B cell (primary cell): Measurements from ENCODE around the gene CCDC171. TPM values are rescaled to one million over a fixed set of nuclear protein-coding genes. Genes with fewer than 3 reads are reported as not detected.

Experiments
- ATAC-seq: fragments of 200-7000 bp; cut with Tn5 transposase; one replicate; pipeline ENCODE4 v1.10.0; 2021; ENCODE audit warnings: low read depth, mild to moderate bottlenecking, moderate number of reproducible peaks, moderate library complexity
- CTCF ChIA-PET: fragments of 350-600 bp; sonication (Branson Sonifier 250); formaldehyde crosslinking; loops from one replicate; lab custom pipeline; 2021; ENCODE audit warnings: antibody characterized with exemption, inconsistent platforms; lab: Charles Lee
- POLR2A ChIA-PET: fragments of 350-600 bp; sonication (Branson Sonifier 250); formaldehyde crosslinking; loops from one replicate; lab custom pipeline; 2021; ENCODE audit warnings: antibody characterized with exemption; lab: Charles Lee
- DNase-seq: peaks from one replicate; pipeline ENCODE4 v3.0.0; 2013
- H2AFZ ChIP-seq: 2 replicates; pipeline ENCODE4 v1.6.1; 2012; ENCODE audit warnings: mild to moderate bottlenecking, low read depth, low read length; ENCODE audit not compliant: insufficient read depth, poor library complexity, severe bottlenecking
- H3K27ac ChIP-seq, 2 donors: 1 replicate in 1 of 2; 2 replicates in 1 of 2; pipeline ENCODE4 v1.5.1; 2012 to 2013; ENCODE audit warnings: low read length in 2 of 2, mild to moderate bottlenecking in 2 of 2, moderate library complexity in 1 of 2
- H3K27me3 ChIP-seq, 4 experiments: fragments of 200-600 bp in 1 of 4; sonication (generic) in 1 of 4; replicated peaks in 1 of 4; 1 replicate in 2 of 4; 2 replicates in 2 of 4; pipeline versions ENCODE4 v1.6.1 to v1.7.0; 2013 to 2016; ENCODE audit warnings: low read length in 3 of 4, mild to moderate bottlenecking in 2 of 4, mixed read lengths in 1 of 4, moderate library complexity in 1 of 4; ENCODE audit not compliant: insufficient read depth in 4 of 4, control insufficient read depth in 3 of 4; ENCODE audit errors: control extremely low read depth in 1 of 4
- H3K36me3 ChIP-seq, 2 experiments: replicated peaks in 1 of 2; 1 replicate in 1 of 2; 2 replicates in 1 of 2; pipeline versions ENCODE4 v1.6.1 to v1.7.1; 2013; ENCODE audit warnings: low read length in 1 of 2; ENCODE audit not compliant: insufficient read depth in 2 of 2, control insufficient read depth in 1 of 2; ENCODE audit errors: control extremely low read depth in 1 of 2, extremely low read depth in 1 of 2
- H3K4me1 ChIP-seq, 2 donors: fragments of 200-600 bp in 1 of 2; sonication (generic) in 1 of 2; 1 replicate in 1 of 2; 2 replicates in 1 of 2; pipeline versions ENCODE4 v1.5.1 to v1.6.1; 2013 to 2017; ENCODE audit warnings: low read length in 2 of 2; ENCODE audit not compliant: control insufficient read depth in 2 of 2, insufficient read depth in 2 of 2
- H3K4me2 ChIP-seq: replicated peaks from 2 replicates; pipeline ENCODE3; 2012; ENCODE audit warnings: mild to moderate bottlenecking, low read depth, low read length; ENCODE audit not compliant: poor library complexity, severe bottlenecking
- H3K4me3 ChIP-seq, 5 experiments: fragments of 200-600 bp in 1 of 5; sonication (generic) in 1 of 5; 1 replicate in 3 of 5; 2 replicates in 2 of 5; pipeline versions ENCODE4 v1.5.1 to v1.7.0; 2011 to 2016; ENCODE audit warnings: low read length in 4 of 5, mild to moderate bottlenecking in 4 of 5, low read depth in 2 of 5, control low read depth in 1 of 5, moderate library complexity in 1 of 5; ENCODE audit not compliant: insufficient read depth in 1 of 5; ENCODE audit errors: control extremely low read depth in 1 of 5, extremely low read depth in 1 of 5
- H3K79me2 ChIP-seq: fragments of 200-600 bp; sonication (generic); one replicate; pipeline ENCODE4 v1.6.0; 2016; ENCODE audit warnings: low read length; ENCODE audit not compliant: control insufficient read depth, insufficient read depth
- H3K9ac ChIP-seq: fragments of 200-600 bp; sonication (generic); 2 replicates; pipeline ENCODE4 v1.6.1; 2017; ENCODE audit warnings: mild to moderate bottlenecking, low read length, moderate library complexity
- H3K9me3 ChIP-seq, 3 donors: one replicate each; pipeline versions ENCODE4 v1.6.1 to v1.7.1; 2013; ENCODE audit warnings: low read length in 2 of 3; ENCODE audit not compliant: control insufficient read depth in 2 of 3, insufficient read depth in 1 of 3; ENCODE audit errors: control extremely low read depth in 1 of 3
- H4K20me1 ChIP-seq: 2 replicates; pipeline ENCODE4 v1.6.0; 2012; ENCODE audit warnings: mild to moderate bottlenecking, low read length; ENCODE audit not compliant: insufficient read depth, control insufficient read depth, poor library complexity, severe bottlenecking
- H3K27ac Mint-ChIP-seq: one replicate; pipeline ENCODE4 v1.8.0; 2021; ENCODE audit warnings: mixed read lengths
- H3K27me3 Mint-ChIP-seq: one replicate; pipeline ENCODE4 v1.8.0; 2021; ENCODE audit warnings: mixed read lengths
- H3K4me1 Mint-ChIP-seq: one replicate; pipeline ENCODE4 v1.8.0; 2021; ENCODE audit warnings: mixed read lengths
- H3K4me3 Mint-ChIP-seq: one replicate; pipeline ENCODE4 v1.8.0; 2021; ENCODE audit warnings: mixed read lengths
- H3K9me3 Mint-ChIP-seq: one replicate; pipeline ENCODE4 v1.8.0; 2022; ENCODE audit warnings: mixed read lengths; ENCODE audit not compliant: insufficient read depth
- EZH2 ChIP-seq: IDR thresholded peaks from 2 replicates; pipeline ENCODE4 v1.6.1; 2012; ENCODE audit warnings: borderline replicate concordance, low read depth, mild to moderate bottlenecking, moderate library complexity, low read length; ENCODE audit not compliant: insufficient read depth, poor library complexity, severe bottlenecking
- WGBS: methylation state at CpG from one replicate; pipeline ENCODE4 v1.1.5; 2013; ENCODE audit warnings: missing lambda C conversion rate; ENCODE audit not compliant: insufficient coverage; 5-methylcytosine and 5-hydroxymethylcytosine counted together
- intact Hi-C: fragments of 100-400 bp; cut with micrococcal nuclease; formaldehyde crosslinking; loops from one replicate; pipeline ENCODE4 v1.10.0; 2022
- polyA plus RNA-seq: library from polyadenylated mRNA; depleted of rRNA; stranded (reverse); fragments of >200 nt; gene quantifications from 2 replicates; pipeline ENCODE4 v1.2.3, GENCODE V29; 2012
- total RNA-seq, 2 donors: library from RNA; stranded (reverse); fragments of 120-200 nt in 1 of 2; gene quantifications; 1 replicate in 1 of 2; 2 replicates in 1 of 2; pipeline versions ENCODE4 v1.2.3 to v1.2.4, GENCODE V29; 2013 to 2022
- TF ChIP-seq, protein P1 (sequence below): fragments of 200-600 bp; IDR thresholded peaks from one replicate; pipeline ENCODE4 v1.8.0; 2022; ENCODE audit warnings: antibody characterized with exemption, mild to moderate bottlenecking

The CCDC171 gene
- total and polyA plus RNA-seq, 2 donors (not counting 1 experiment from before 2014, with no cell fraction given), result 0.22 to 6.3 TPM

DNA sequence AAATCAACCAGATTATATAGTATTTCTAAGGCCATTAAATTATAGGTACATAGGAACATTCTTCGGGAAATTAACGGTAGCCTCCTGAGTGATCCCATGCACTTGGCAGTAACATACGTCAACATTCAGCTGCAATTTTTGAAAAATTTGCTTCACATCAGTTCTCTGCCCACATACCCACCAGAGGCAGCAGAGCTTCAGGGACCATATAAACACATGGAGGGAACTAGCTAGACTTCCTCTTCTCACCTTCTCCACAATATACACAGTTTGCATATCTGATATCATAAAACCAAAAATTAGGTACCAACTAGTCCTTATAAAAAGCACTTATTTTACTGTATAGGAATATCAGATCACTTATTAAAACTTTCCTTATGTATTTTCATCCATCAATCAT is 46.9 kb upstream of the CCDC171 start:
- Mint-ChIP-seq H3K27ac (no peak overlapping the region), H3K4me3 (no peak overlapping the region), H3K27me3 (no peaks in the 10 kb centered on the region), H3K9me3 (no peaks in the 10 kb centered on the region), H3K4me1 (peaks cover 56% of the 10 kb centered on the region)
- no peak overlapping the region for H2AFZ ChIP-seq
- H3K27me3 ChIP-seq, result no peaks in the 10 kb centered on the region
- ChIA-PET CTCF (interaction anchor here (0.7 to 4.2 kb wide), 7 partner anchors 10 to 295 kb away, joined by 3 to 31 read pairs (median 3); partner anchors contain the start of gene CCDC171), POLR2A (no interaction called here)
- H3K9me3 ChIP-seq, result no peaks in the 10 kb centered on the region
- TF ChIP-seq, protein P1, sequence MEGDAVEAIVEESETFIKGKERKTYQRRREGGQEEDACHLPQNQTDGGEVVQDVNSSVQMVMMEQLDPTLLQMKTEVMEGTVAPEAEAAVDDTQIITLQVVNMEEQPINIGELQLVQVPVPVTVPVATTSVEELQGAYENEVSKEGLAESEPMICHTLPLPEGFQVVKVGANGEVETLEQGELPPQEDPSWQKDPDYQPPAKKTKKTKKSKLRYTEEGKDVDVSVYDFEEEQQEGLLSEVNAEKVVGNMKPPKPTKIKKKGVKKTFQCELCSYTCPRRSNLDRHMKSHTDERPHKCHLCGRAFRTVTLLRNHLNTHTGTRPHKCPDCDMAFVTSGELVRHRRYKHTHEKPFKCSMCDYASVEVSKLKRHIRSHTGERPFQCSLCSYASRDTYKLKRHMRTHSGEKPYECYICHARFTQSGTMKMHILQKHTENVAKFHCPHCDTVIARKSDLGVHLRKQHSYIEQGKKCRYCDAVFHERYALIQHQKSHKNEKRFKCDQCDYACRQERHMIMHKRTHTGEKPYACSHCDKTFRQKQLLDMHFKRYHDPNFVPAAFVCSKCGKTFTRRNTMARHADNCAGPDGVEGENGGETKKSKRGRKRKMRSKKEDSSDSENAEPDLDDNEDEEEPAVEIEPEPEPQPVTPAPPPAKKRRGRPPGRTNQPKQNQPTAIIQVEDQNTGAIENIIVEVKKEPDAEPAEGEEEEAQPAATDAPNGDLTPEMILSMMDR, result peak; percentile 63
- no peak for TF ChIP-seq EZH2
- no peak overlapping the region for H3K9ac ChIP-seq
- H3K4me1 ChIP-seq, result peaks cover 7 to 23% of the 10 kb centered on the region in 2 donors
- H3K4me3 ChIP-seq, result no peak overlapping the region
- DNase-seq (peak; percentile 56), ATAC-seq (no peak)
- 61% methylated on average over 3 of the region's 3 CpGs for WGBS
- H3K36me3 ChIP-seq, result peaks cover 0 to 41% of the 10 kb centered on the region in 2 experiments
- no peak overlapping the region for H3K4me2 ChIP-seq
- H3K27ac ChIP-seq, result peak overlapping the region in 1 of 2 donors; percentile 1
- H3K79me2 ChIP-seq, result peaks cover 76% of the 10 kb centered on the region
- intact Hi-C loops, result loop anchor here (5.0 kb wide), 1 partner anchor 34 kb away; no protein-coding TSS in a partner anchor
- peaks cover 42% of the 10 kb centered on the region for H4K20me1 ChIP-seq

DNA sequence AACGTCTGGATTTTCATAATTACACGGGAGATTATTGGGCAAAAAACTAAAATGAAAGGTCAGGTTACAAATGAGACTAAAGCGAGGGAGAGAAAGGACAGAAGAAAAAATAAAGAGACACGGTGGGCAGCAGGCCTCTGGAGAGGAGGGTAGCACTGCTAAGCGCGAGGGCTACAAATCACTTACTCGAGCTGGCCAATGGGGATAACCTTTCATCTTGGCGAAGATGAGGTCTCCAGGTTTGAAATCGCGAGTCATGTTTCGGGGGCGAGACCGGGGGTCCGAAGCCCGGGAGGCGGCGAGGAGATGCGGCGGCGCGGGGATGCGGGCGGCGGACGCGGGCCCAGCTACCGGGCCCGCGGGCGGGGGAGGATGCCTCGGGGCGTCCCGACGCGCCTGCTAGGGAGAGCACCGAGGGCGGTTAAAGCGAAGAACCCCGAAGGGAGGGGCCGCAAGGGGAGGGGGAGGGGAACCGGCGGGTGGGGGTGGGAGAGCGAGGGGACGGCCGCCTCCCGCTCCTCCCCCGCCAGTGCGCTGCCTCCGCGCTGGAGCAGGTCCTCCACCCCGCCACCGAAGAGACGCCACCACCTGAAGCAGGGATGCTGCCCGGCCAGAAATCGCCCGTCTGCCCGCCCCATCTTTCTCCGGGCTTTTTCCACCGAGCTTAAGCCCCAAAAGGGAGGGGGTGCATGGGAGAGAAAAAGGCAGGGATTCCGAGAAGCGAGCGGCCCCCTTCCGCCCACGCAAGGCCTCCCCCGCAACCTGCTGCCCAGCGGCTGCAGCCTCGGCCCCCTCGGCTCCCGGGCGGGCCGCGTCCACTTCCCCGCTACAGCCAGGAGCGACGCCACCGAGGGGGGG is 42.7 kb upstream of the CCDC171 start:
- DNase-seq (no peak), ATAC-seq (peak; percentile 55)
- whole genome bisulfite sequencing, result under 1% methylated on average over 59 of the region's 76 CpGs
- no peaks in the 10 kb centered on the region for H3K9me3 Mint-ChIP-seq
- Histone ChIP-seq H3K4me3 (peak overlapping the region; percentile 60 to 96 (median 94)), H3K9me3 (no peaks in the 10 kb centered on the region), H3K4me1 (peaks cover 30 to 44% of the 10 kb centered on the region in 2 donors), H3K4me2 (peak overlapping the region; percentile 83), H3K9ac (peak overlapping the region; percentile 84), H3K36me3 (peaks cover 0 to 19% of the 10 kb centered on the region in 2 experiments), H3K27me3 (no peaks in the 10 kb centered on the region), H3K27ac (peak overlapping the region; percentile 62 to 98), H3K79me2 (peaks cover 37% of the 10 kb centered on the region), H2AFZ (peak overlapping the region; percentile 98), H4K20me1 (peaks cover 26% of the 10 kb centered on the region)
- H3K4me3 Mint-ChIP-seq, result peak overlapping the region; percentile 95
- ChIA-PET POLR2A (interaction anchor here (1.0 to 1.9 kb wide), 3 partner anchors 15 to 87 kb away, joined by 3 to 17 read pairs (median 5); partner anchors contain the start of gene CCDC171), CTCF (interaction anchor here (0.6 to 3.0 kb wide), 4 partner anchors 14 to 96 kb away, joined by 3 to 13 read pairs (median 4); partner anchors contain the start of gene CCDC171)
- peak overlapping the region; percentile 97 for H3K27ac Mint-ChIP-seq
- peaks cover 62% of the 10 kb centered on the region for H3K4me1 Mint-ChIP-seq
- no peaks in the 10 kb centered on the region for H3K27me3 Mint-ChIP-seq
- TF ChIP-seq EZH2, result no peak
- TF ChIP-seq, protein P1, result no peak
- intact Hi-C loops, result loop anchor here (1.0 to 5.0 kb wide), 4 partner anchors 38 to 203 kb away; partner anchors contain the start of genes SNAPC3 and TTC39B
